BJ (cell line): ENCODE results near the gene OSCP1. TPM values are rescaled to one million over a fixed set of nuclear protein-coding genes. Genes with fewer than 3 reads are reported as not detected.
"Not testable (repeated sequence)": the region's sequence is repeated elsewhere in the genome, so short reads cannot be mapped to it uniquely, and the experiment has no call there.

Experiments
- CTCF ChIA-PET: fragments of 350-600 bp; formaldehyde crosslinking; extraction: SDS; loops from one replicate; lab custom pipeline; 2021; ENCODE audit warnings: antibody characterized with exemption, inconsistent platforms; lab: Yijun Ruan, JAX
- POLR2A ChIA-PET: fragments of 300-600 bp; sonication (Branson Sonifier 250); formaldehyde crosslinking; extraction: SDS; loops from one replicate; lab custom pipeline; 2021; ENCODE audit warnings: antibody characterized with exemption; lab: Charles Lee
- DNase-seq: peaks from one replicate; pipeline ENCODE4 v3.0.0-alpha.2; 2011; ENCODE audit warnings: low read depth
- H3K27me3 ChIP-seq: 2 replicates; pipeline ENCODE4 v1.6.0; 2011; ENCODE audit warnings: low read length; ENCODE audit not compliant: control insufficient read depth, insufficient read depth
- H3K36me3 ChIP-seq: 2 replicates; pipeline ENCODE4 v1.5.1; 2011; ENCODE audit warnings: low read length; ENCODE audit not compliant: control insufficient read depth, insufficient read depth
- H3K4me3 ChIP-seq: 2 replicates; pipeline ENCODE4 v1.5.1; 2011; ENCODE audit warnings: low read depth, mild to moderate bottlenecking, control low read depth, low read length
- CTCF ChIP-seq: IDR thresholded peaks from 2 replicates; pipeline ENCODE4 v1.5.1; 2011; ENCODE audit warnings: low read depth, mild to moderate bottlenecking, control low read depth, inconsistent platforms, low read length, moderate library complexity; ENCODE audit not compliant: insufficient read depth
- polyA plus RNA-seq: library from polyadenylated mRNA; depleted of rRNA; stranded (reverse); fragments of >200 nt; gene quantifications from 2 replicates; pipeline ENCODE4 v1.2.3, GENCODE V29; 2011

Gene OSCP1
- polyA plus RNA-seq, 1 experiment, result 11.5 TPM

- CTCF ChIA-PET, result interaction anchor here (2.2 kb wide), 1 partner anchor 37 kb away, joined by 9 read pairs; no protein-coding TSS in a partner anchor
- no peak for DNase-seq
- POLR2A ChIA-PET, result no interaction called here
- no peak for TF ChIP-seq CTCF
- Histone ChIP-seq H3K4me3 (no peak overlapping the region), H3K36me3 (no peaks in the 10 kb centered on the region), H3K27me3 (0 out of 2 replicates have a peak, but pooled peaks cover 1% of the 10 kb centered on the region)
These were observed 29.3 kb upstream of the OSCP1 start for GRCh38 chr1:36479505-36480051.

GRCh38 chr1:36477615-36478014 is 27.4 kb upstream of the OSCP1 start:
- H3K4me3 ChIP-seq, H3K27me3 ChIP-seq, H3K36me3 ChIP-seq, CTCF ChIA-PET, DNase-seq, POLR2A ChIA-PET: not testable (repeated sequence)

- ChIA-PET CTCF (no interaction called here), POLR2A (no interaction called here)
- Histone ChIP-seq H3K36me3 (no peaks in the 10 kb centered on the region), H3K27me3 (peaks cover 6% of the 10 kb centered on the region; the same call in 1 of the 2 replicates), H3K4me3 (no peak overlapping the region)
- no peak for DNase-seq
- no peak for TF ChIP-seq CTCF
These were observed 26.7 kb upstream of the OSCP1 start for GRCh38 chr1:36476945-36477344.

GRCh38 chr1:36475910-36476604 is 25.8 kb upstream of the OSCP1 start:
- no peak overlapping the region for H3K4me3 ChIP-seq
- H3K36me3 ChIP-seq, result no peaks in the 10 kb centered on the region
- CTCF ChIA-PET, result no interaction called here
- peaks cover 7% of the 10 kb centered on the region; the same call in 1 of the 2 replicates for H3K27me3 ChIP-seq
- TF ChIP-seq CTCF, result no peak
- no peak for DNase-seq
- POLR2A ChIA-PET, result no interaction called here

GRCh38 chr1:36475341-36475740 is 25.1 kb upstream of the OSCP1 start:
- POLR2A ChIA-PET, result no interaction called here
- DNase-seq, result no peak
- CTCF ChIA-PET, result no interaction called here
- Histone ChIP-seq H3K36me3 (no peaks in the 10 kb centered on the region), H3K27me3 (peaks cover 7% of the 10 kb centered on the region; the same call in 1 of the 2 replicates), H3K4me3 (no peak overlapping the region)
- TF ChIP-seq CTCF, result no peak
